GM08714 (cell line): ENCODE results near the gene LCK.
"Not testable (repeated sequence)": the region's sequence is repeated elsewhere in the genome, so short reads cannot be mapped to it uniquely, and the experiment has no call there.

ENCODE experiments used
- H3K4me3 ChIP-seq: fragments of 200-500 bp; sonication (Bioruptor generic); 2 replicates; pipeline ENCODE4 v1.5.1; 2014; ENCODE audit warnings: mild to moderate bottlenecking, low read length, inconsistent platforms
- ZNF274 ChIP-seq: IDR thresholded peaks from 2 replicates; pipeline ENCODE4 v1.6.1; 2012; ENCODE audit warnings: mild to moderate bottlenecking, low read depth, low read length

Gene LCK

GRCh38 chr1:32273391-32274208 is 22.5 kb downstream of the LCK start:
- no peak overlapping the region for H3K4me3 ChIP-seq
- no peak for TF ChIP-seq ZNF274

- TF ChIP-seq ZNF274: no peak
- H3K4me3 ChIP-seq: no peak overlapping the region
Measured at GRCh38 chr1:32274646-32275340, 23.7 kb downstream of the LCK start.

- TF ChIP-seq ZNF274: no peak
- no peak overlapping the region for H3K4me3 ChIP-seq
Measured at GRCh38 chr1:32275424-32275823, 24.4 kb downstream of the LCK start.

GRCh38 chr1:32276032-32276782 is 25.1 kb downstream of the LCK start:
- no peak for TF ChIP-seq ZNF274
- no peak overlapping the region for H3K4me3 ChIP-seq

- not testable (repeated sequence) for H3K4me3 ChIP-seq
Measured at GRCh38 chr1:32284777-32285176, 33.7 kb downstream of the LCK start.

- H3K4me3 ChIP-seq: no peak overlapping the region
- no peak for TF ChIP-seq ZNF274
Measured at GRCh38 chr1:32285658-32286057, 34.6 kb downstream of the LCK start.

GRCh38 chr1:32286763-32287162 is 35.7 kb downstream of the LCK start:
- no peak overlapping the region for H3K4me3 ChIP-seq
- TF ChIP-seq ZNF274: no peak

GRCh38 chr1:32289256-32289655 is 38.2 kb downstream of the LCK start:
- no peak for TF ChIP-seq ZNF274

GRCh38 chr1:32291145-32291707 is 40.2 kb downstream of the LCK start:
- H3K4me3 ChIP-seq: peak overlapping the region; percentile 79
- TF ChIP-seq ZNF274: no peak

More at GRCh38 chr1:32289256-32289655, 38.2 kb downstream of the LCK start:
- no peak overlapping the region for H3K4me3 ChIP-seq

GRCh38 chr1:32291708-32292538 is 40.9 kb downstream of the LCK start, which contains the start of gene HDAC1:
TSS of gene HDAC1 (plus strand) at chr1:32292083. CDS start at chr1:32292170, 87 bp downstream.
- peak within 1 kb of the TSS; percentile 88 for H3K4me3 ChIP-seq
- TF ChIP-seq ZNF274: no peak

- H3K4me3 ChIP-seq: not testable (repeated sequence)
Measured at GRCh38 chr1:32298211-32298610, 47.1 kb downstream of the LCK start.

- H3K4me3 ChIP-seq: no peak overlapping the region
- TF ChIP-seq ZNF274: no peak
Measured at GRCh38 chr1:32299327-32299726, 48.3 kb downstream of the LCK start.

GRCh38 chr1:32303358-32303757 is 52.3 kb downstream of the LCK start:
- H3K4me3 ChIP-seq: no peak overlapping the region
- TF ChIP-seq ZNF274: no peak
